Esophagus squamous epithelium (tissue), 5 donors: ENCODE results near the gene PARD3. TPM values are rescaled to one million over a fixed set of nuclear protein-coding genes. Genes with fewer than 3 reads are reported as not detected.
A peak's percentile ranks its signal among the peaks of the same experiment; 100 is the strongest.

Experiments used
- DNase-seq: peaks from one replicate; lab custom pipeline; 2025; lab: John Stamatoyannopoulos, UW
- H3K27ac ChIP-seq, 4 donors: fragments of 200-600 bp; sonication (generic); one replicate each; pipeline ENCODE4 v1.5.1; 2016 to 2019; ENCODE audit warnings: mild to moderate bottlenecking in 1 of 4
- H3K27me3 ChIP-seq, 4 donors: fragments of 200-600 bp; sonication (generic); 1 replicate in 3 of 4; 2 replicates in 1 of 4; pipeline versions ENCODE4 v1.5.1 to v1.6.0; 2017 to 2021; ENCODE audit warnings: antibody characterized with exemption in 1 of 4
- H3K36me3 ChIP-seq, 3 donors: fragments of 200-600 bp; sonication (generic); one replicate each; pipeline ENCODE4 v1.5.1; 2016 to 2019
- H3K4me1 ChIP-seq, 3 donors: fragments of 200-600 bp; sonication (generic); one replicate each; pipeline ENCODE4 v1.5.1; 2017 to 2019
- H3K4me3 ChIP-seq, 4 donors: fragments of 200-600 bp; sonication (generic); 1 replicate in 3 of 4; 2 replicates in 1 of 4; pipeline ENCODE4 v1.5.1; 2016 to 2019; ENCODE audit warnings: mild to moderate bottlenecking in 2 of 4, moderate library complexity in 1 of 4
- H3K9me3 ChIP-seq, 3 donors: fragments of 200-600 bp; sonication (generic); one replicate each; pipeline ENCODE4 v1.5.1; 2016 to 2019
- POLR2A ChIP-seq, 4 donors: fragments of 450-650 bp; IDR thresholded peaks; one replicate each; pipeline ENCODE4 v1.6.1; 2017; ENCODE audit warnings: antibody characterized with exemption in 4 of 4, mild to moderate bottlenecking in 4 of 4, moderate library complexity in 3 of 4
- WGBS, 2 donors: methylation state at CpG; one replicate each; pipeline ENCODE4 v1.1.5; 2018; 5-methylcytosine and 5-hydroxymethylcytosine counted together
- intact Hi-C: fragments of 100-400 bp; cut with DNase I; formaldehyde crosslinking; loops from one replicate; pipeline ENCODE4 v1.15.0; 2022
- total RNA-seq, 4 donors: library from RNA; depleted of rRNA; stranded (reverse); fragments of >200 nt; gene quantifications; one replicate each; pipeline ENCODE4 v1.1.0, GENCODE V29; 2016
- TF ChIP-seq, protein P1 (sequence below), 6 experiments: fragments of 450-650 bp in 4 of 6; fragments of 200-600 bp in 2 of 6; sonication (generic) in 2 of 6; IDR thresholded peaks; one replicate each; pipeline ENCODE4 v1.5.1; 2016 to 2019; ENCODE audit warnings: antibody characterized with exemption in 6 of 6, mild to moderate bottlenecking in 4 of 6, moderate library complexity in 4 of 6
- donor health status: DM: yes; HTN: yes; CAD: no.

Gene PARD3
- total RNA-seq, 4 donors from 2014 or later, result 57.3 to 114 (median 81.7) TPM

DNA sequence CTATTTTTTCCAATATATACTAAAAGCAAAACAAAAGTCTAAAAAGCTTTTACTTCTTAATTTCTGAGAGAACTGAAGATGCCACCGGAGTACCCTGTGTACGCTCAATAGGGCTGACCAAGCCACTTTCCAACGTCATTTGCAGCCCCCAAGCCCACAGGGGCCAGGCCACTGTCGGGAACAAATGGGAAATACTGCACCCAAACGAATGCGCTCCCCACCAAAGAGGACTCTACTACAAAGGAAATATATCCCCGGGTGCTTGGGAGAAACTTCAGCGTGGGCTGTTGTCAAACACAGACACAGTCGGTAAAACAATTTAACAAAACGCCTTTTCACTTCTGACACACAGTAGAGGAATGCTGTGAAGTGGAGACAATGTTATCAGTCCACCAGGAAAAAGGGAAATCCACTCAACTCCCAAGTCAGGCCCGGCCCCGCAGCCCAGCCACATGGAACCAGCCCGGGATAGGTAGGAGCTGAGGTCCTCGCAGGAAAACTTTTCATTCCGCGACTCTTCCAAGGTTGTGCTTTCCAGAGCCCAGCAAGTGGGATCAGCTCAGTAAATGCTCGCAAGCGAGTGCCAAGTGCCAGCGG is 1.4 kb downstream of the PARD3 start:
- TF ChIP-seq, protein P1, sequence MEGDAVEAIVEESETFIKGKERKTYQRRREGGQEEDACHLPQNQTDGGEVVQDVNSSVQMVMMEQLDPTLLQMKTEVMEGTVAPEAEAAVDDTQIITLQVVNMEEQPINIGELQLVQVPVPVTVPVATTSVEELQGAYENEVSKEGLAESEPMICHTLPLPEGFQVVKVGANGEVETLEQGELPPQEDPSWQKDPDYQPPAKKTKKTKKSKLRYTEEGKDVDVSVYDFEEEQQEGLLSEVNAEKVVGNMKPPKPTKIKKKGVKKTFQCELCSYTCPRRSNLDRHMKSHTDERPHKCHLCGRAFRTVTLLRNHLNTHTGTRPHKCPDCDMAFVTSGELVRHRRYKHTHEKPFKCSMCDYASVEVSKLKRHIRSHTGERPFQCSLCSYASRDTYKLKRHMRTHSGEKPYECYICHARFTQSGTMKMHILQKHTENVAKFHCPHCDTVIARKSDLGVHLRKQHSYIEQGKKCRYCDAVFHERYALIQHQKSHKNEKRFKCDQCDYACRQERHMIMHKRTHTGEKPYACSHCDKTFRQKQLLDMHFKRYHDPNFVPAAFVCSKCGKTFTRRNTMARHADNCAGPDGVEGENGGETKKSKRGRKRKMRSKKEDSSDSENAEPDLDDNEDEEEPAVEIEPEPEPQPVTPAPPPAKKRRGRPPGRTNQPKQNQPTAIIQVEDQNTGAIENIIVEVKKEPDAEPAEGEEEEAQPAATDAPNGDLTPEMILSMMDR (IDR thresholded peaks at IDR 0.05), result no peak
- TF ChIP-seq POLR2A (IDR thresholded peaks at IDR 0.05), result peak in 1 of 4 donors; percentile 13
- Histone ChIP-seq H3K4me3 (peak overlapping the region; percentile 67 to 95 (median 83)), H3K27ac (peak overlapping the region; percentile 89 to 96 (median 95)), H3K36me3 (no peaks in the 10 kb centered on the region), H3K9me3 (no peaks in the 10 kb centered on the region), H3K4me1 (peaks cover 0 to 72% (median 20%) of the 10 kb centered on the region in 3 donors), H3K27me3 (peaks cover 0 to 10% (median 0%) of the 10 kb centered on the region in 4 donors)
- 8 to 17% methylated on average over 11 to 17 of the region's 19 CpGs for WGBS, 2 donors
- intact Hi-C loops, result loop anchor here (10.0 kb wide), 1 partner anchor 89 kb away; no protein-coding TSS in a partner anchor
- no peak for DNase-seq

- H3K27me3 ChIP-seq, result peaks cover 0 to 10% (median 0%) of the 10 kb centered on the region in 4 donors
- H3K9me3 ChIP-seq, result no peaks in the 10 kb centered on the region
- TF ChIP-seq, protein P1 (IDR thresholded peaks at IDR 0.05), result no peak
- TF ChIP-seq POLR2A (IDR thresholded peaks at IDR 0.05), result no peak
- H3K27ac ChIP-seq, result peak overlapping the region in 3 of 4 donors; percentile 10 to 96 (median 89)
- DNase-seq, result no peak
- peak overlapping the region in 3 of 4 donors; percentile 67 to 93 (median 73) for H3K4me3 ChIP-seq
- WGBS, 2 donors, result 76% methylated on average over 4 to 5 of the region's 5 CpGs
- intact Hi-C loops, result loop anchor here (10.0 kb wide), 1 partner anchor 88 kb away; no protein-coding TSS in a partner anchor
- H3K4me1 ChIP-seq, result peaks cover 0 to 80% (median 20%) of the 10 kb centered on the region in 3 donors
- H3K36me3 ChIP-seq, result no peaks in the 10 kb centered on the region
These were observed 2.3 kb downstream of the PARD3 start for GRCh38 chr10:34812771-34813170.

DNA sequence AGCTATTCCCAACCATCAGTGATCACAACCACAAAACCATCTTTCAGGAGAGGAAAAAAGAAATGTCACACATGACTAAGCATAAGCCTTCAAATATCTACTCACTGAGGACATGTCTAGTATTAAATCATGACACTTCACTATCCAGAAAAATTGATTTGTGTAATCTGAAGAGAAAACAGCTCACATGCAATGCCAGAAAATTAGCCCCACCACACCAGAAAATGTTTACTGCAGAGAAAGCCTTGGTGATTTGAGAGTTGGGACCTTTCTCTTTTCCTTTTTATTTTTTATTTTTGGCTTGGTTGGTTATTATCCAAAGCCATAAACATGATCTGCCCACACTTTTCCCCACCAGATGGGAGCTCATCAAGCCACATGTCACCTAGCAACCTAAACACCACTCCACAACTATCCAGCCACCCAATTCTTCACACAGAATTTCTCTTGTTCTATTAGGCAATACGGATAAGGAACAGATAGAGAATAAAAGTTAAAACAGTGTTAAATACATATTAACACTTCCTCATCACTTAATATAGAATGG is 3.1 kb downstream of the PARD3 start:
- Histone ChIP-seq H3K27ac (peak overlapping the region in 1 of 4 donors; percentile 89), H3K9me3 (no peaks in the 10 kb centered on the region), H3K27me3 (peaks cover 0 to 10% (median 0%) of the 10 kb centered on the region in 4 donors), H3K36me3 (no peaks in the 10 kb centered on the region), H3K4me1 (peaks cover 0 to 79% (median 20%) of the 10 kb centered on the region in 3 donors), H3K4me3 (no peak overlapping the region)
- WGBS, 2 donors, result 50 to 65% methylated on average over 1 of the region's 1 CpG
- no peak for DNase-seq
- TF ChIP-seq, protein P1 (IDR thresholded peaks at IDR 0.05), result no peak
- TF ChIP-seq POLR2A (IDR thresholded peaks at IDR 0.05), result no peak
- intact Hi-C loops, result loop anchor here (10.0 kb wide), 1 partner anchor 87 kb away; no protein-coding TSS in a partner anchor

GRCh38 chr10:34811126-34811967 is 3.7 kb downstream of the PARD3 start:
- H3K27ac ChIP-seq, result peak overlapping the region in 1 of 4 donors; percentile 7
- no peaks in the 10 kb centered on the region for H3K36me3 ChIP-seq
- no peak for DNase-seq
- TF ChIP-seq POLR2A (IDR thresholded peaks at IDR 0.05), result no peak
- TF ChIP-seq, protein P1 (IDR thresholded peaks at IDR 0.05), result no peak
- H3K4me3 ChIP-seq, result no peak overlapping the region
- peaks cover 0 to 10% (median 0%) of the 10 kb centered on the region in 4 donors for H3K27me3 ChIP-seq
- WGBS, 2 donors, result 82 to 88% methylated on average over 17 of the region's 17 CpGs
- H3K4me1 ChIP-seq, result peaks cover 0 to 72% (median 16%) of the 10 kb centered on the region in 3 donors
- no peaks in the 10 kb centered on the region for H3K9me3 ChIP-seq
- intact Hi-C loops, result loop anchor here (10.0 kb wide), 1 partner anchor 87 kb away; no protein-coding TSS in a partner anchor
